NOMO-1 (cell line): ENCODE measurements around the gene SLC6A19.
A peak's percentile ranks its signal among the peaks of the same experiment; 100 is the strongest.
"Not testable (repeated sequence)": the region's sequence is repeated elsewhere in the genome, so short reads cannot be mapped to it uniquely, and the experiment has no call there.

Source experiments
- DNase-seq, 2 experiments: peaks; one replicate each; lab custom pipeline; 2025; ENCODE audit not compliant: unreplicated experiment in 2 of 2; lab: John Stamatoyannopoulos, UW

SLC6A19 gene

GRCh38 chr5:1201327-1202025 is at the start of gene SLC6A19:
Gene SLC6A19 (plus strand): TSS chr5:1201595. CDS start chr5:1201651, 56 bp downstream.
- no peak for DNase-seq

GRCh38 chr5:1152156-1152555 is 49.2 kb upstream of the SLC6A19 start:
- DNase-seq, result no peak

DNA sequence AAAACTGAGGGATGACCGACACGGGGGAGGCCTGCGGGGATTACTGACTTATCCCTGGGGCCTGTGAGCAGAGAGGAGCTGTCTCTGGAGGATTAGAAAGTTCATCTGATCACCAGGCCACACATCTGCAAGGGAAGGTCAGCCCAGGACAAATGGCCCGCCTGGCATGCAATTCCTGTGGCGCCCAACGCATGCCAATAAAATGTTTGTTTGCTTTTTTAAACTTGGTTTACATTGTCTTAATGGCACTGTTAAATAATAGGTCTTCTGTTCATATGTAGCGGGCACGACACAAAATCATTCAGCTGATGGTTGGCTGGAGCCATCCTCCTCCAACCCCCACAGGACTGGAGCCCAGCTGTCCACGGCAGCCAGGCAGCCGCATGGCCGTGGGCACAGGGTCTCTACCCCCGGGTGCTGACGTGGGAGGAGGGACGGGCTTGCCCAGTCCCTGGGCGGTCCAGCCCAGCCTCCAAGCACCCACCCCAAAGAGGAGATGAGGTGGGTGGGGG is 48.6 kb upstream of the SLC6A19 start:
- DNase-seq, result no peak

- DNase-seq, result no peak
These were observed 48.0 kb upstream of the SLC6A19 start for GRCh38 chr5:1153428-1153827.

DNA sequence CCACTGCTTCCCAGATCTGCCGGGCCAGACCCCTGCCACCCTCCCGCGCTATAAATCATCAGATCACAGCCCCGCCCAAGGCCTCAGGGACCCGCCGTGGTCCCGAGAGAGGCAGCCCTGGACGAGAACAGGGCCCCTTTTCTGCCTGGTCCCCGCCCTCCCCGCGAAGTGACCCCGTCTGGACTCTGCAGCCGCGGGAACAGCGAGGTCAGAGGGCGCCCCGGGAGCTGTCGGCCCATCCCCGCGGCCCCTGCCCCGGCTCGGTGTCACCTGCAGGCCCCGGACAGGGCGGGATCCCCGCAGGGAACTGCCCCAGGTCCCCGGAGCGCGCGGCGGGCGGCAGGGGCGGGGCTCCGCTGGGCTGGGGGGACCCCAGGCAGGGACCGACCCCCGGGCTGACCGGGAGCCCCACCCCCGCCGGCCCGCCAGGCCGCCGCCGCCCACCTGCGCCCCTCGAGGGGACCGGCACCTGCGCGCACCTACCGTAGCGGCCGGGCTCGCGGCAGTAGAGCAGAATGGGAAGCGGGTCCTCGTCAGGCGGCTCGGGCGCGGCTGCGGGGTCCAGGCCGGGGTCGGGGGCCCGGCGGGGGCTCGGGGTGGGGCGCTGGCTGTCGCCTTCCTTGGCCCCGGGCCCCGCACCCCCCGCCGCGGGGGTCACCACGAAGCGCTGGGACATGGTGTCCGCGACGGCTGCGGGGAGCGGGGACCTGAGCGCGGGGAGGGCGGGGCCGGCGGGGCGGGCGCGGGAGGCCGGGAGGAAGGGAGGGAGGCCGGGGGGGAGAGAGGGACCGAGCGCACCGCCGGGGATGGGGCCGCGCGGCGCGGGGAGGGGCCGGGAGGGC is 46.0 kb upstream of the SLC6A19 start:
- DNase-seq, result no peak

DNA sequence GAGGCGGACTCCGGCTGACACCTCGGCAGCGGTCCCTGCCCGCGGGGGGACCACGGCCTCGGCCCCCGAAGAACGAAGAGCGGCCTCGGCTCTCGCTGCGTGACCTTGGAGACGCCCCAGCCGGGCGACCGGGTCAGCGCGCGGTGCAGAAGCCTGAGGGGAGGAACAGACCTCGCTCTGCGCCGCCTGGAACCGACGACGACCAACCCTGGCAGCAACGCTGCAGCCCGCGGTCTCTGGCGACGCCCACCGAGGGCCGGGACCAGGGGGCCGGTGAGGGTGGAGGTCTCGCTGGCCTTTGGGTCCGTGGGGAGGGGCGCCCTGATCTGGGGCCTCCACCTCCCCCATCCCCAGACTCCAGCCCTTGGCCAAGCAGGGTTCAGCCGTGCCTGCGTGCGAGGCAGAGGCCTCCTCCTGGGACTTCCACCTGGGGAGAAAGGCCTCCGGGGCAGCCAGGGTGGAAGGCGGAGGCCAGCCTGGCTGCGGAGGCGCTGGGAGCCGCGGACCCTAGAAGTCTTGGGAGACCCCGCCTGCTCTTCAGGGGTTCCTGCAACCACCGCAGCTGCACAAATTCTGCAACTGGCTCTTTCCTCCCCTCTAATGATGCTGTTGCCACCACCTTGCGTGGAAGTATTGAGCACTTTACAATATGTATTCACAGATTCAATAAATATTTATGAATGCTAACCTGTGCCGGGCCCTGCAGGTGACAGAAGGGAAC is 45.2 kb upstream of the SLC6A19 start:
- no peak for DNase-seq

DNA sequence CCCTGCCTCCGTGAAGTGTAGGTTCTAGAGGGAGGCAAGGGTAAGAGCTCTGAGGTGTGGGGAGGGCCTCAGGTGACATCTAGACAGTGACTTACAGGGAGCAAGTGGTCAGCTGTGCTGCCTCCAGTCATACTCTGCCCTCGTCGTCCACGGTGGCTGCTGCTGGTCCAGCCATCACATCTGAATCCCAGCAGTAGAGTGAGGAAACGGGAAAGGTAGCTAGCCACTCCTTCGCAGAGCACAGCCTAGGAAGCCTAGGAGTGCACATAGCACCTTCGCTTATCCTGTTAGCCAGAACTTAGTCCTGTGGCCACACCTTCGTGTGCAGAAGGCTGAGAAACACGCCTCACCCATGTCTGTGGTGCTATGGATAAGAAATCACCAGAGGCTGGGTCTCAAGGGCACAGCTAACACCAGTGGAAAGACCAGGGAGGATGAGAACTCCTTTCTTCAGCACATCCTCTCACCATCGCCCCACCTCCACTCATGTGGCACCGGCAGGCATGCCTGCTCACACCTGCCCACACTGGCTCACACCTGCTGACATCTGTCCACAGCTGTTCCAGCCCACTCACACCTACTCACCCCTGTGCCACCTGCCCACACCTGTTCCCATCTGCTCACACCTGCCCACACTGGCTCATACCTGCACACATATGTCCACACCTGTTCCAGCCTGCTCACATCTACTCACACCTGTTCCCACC is 44.5 kb upstream of the SLC6A19 start:
- DNase-seq, result no peak

GRCh38 chr5:1157461-1157986 is 43.9 kb upstream of the SLC6A19 start:
- DNase-seq, result not testable (repeated sequence)

DNA sequence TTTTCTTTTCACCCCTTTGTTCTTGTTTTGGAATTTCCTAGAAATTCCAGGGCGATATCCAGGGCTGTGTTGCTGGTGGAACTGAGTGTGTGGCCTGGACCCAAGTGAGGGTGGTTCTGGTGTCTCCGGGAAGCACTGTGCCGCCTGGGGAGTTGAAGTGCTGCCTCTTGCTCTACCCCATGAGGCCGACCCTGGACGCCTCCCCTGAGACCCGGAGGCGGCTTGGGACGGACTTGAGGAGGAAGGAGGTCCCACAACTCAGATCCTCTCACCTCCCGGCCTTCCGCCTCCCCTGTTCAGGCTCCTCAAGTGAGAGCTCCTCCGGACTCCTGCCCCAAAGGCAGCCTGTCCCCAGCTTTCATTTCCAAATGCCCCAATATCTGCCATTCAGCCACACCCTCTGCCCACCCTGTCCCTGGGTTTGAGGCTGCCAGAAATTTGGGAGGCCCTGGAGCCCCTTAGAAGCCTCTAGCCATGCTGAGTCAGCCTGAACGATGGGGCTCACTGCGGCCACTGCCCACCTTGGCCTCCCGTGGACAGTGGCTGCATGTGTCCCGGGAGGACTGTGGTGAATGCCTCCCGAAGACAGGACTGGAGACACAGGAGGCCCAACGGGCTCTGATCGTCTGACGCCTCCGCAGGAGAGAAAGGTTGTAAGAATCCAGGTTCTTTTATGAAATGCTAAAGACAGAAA is 42.6 kb upstream of the SLC6A19 start:
- no peak for DNase-seq

GRCh38 chr5:1159341-1159675 is 42.1 kb upstream of the SLC6A19 start:
- no peak for DNase-seq

GRCh38 chr5:1159774-1160406 is 41.5 kb upstream of the SLC6A19 start:
- no peak for DNase-seq

GRCh38 chr5:1161108-1161832 is 40.1 kb upstream of the SLC6A19 start:
- no peak for DNase-seq

GRCh38 chr5:1161833-1162229 is 39.6 kb upstream of the SLC6A19 start:
- DNase-seq, result no peak

DNA sequence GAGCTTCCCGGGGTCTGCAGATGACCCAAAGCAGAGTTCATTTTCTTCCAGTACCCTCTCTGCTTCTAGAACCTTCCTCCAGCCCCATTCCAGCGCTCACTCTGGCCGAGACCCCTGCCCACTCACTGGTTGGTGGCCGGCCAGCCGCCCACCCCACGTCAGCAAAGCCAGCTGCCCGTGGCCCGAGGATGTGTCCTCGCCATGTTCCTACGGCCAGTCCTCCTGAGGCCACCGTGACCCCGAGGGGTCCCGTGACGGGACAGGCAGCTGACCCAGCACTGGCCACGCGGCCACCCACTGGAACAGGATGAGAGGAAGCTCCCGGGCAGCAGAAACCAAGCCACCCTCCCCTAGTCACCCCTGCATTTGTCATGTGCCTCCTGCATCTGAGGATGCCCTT is 39.1 kb upstream of the SLC6A19 start:
- no peak for DNase-seq

DNA sequence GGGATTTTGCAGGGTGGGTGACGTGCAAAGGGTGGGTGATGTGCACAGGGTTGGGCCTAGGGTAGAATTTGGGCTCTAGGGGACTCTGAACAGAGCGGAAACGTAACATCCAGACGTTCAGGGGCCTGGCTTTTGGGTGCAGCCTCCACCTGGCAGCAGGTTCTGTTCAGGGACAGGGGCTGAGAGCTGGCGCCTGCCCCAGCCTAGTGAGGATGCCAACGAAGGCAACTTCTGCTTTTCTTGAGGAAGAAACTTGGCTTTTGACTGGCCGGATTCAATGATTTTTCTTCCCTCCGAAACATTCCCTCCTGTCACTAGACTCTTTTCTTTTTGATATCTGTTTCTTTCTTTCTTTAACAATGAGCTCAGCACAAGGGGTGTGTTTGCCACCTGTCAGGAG is 38.6 kb upstream of the SLC6A19 start:
- DNase-seq, result peak; percentile 28 to 69

DNA sequence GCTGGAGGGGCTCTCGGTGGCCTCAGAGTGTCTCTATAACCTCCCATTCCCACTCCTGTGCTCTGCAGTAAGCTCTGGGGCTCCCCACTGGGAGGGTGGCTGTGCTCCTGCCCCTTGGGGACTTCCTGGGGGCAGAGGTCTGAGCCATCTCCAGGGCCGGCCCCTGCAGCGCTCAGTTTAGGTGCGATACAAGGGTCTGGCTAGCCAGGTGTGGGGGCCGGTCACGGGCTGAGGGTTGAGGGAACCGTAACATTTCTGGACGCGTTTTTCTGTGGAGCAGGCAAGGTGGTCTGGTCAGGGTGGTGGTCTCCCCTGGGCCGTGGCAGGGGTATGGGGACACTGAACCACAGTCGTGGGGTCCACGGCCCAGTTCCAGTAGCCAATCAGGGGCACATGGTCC is 38.0 kb upstream of the SLC6A19 start:
- no peak for DNase-seq

- no peak for DNase-seq
These were observed 37.5 kb upstream of the SLC6A19 start for GRCh38 chr5:1163879-1164278.

DNA sequence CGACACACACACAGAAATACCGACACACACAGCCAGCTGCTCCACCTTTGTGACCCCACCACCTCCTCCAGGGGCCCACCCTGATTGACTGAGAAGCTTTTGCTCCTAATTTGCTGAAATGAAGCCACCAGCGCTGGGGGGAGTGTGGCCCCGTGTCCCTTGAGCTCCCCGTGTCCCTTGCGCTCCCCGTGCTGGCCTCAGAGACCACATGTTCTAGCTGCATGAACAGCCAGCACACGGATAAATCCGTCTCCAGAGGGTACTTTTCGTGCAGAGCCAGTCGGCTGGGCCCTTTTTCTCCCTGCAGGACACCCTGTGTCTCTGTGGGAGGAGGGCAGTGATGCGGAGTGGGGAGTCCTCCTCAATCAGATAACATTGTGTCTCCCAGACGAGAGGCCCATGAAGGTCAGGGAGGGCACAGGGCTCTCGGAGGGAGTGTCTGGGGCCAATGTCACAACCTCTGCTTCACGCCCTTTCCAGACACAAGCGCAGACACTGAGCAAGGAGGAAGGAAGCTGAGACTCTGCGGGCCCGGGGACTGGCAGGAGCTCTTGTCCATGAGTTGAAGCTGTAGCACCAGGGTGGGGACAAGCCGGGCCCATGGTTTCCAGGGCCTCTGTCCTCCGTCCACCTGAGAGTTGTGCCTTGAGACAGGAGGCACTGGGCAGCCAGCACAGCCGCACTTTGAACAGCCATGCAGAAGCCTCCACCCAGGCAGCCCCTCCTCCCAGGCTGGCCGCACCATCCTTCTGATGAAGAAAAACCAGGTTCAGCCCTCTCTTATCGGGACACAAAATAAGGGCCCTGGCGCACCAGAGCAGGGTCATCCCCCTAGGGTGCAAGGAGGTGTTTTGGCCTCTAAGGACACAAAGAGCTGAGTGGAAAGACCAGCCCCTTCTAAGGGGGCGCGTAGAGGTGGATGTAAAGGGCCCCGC is 36.4 kb upstream of the SLC6A19 start:
- DNase-seq, result peak; percentile 66 to 79
